ENCODE results near the gene IFT81.

Gene IFT81

DNA sequence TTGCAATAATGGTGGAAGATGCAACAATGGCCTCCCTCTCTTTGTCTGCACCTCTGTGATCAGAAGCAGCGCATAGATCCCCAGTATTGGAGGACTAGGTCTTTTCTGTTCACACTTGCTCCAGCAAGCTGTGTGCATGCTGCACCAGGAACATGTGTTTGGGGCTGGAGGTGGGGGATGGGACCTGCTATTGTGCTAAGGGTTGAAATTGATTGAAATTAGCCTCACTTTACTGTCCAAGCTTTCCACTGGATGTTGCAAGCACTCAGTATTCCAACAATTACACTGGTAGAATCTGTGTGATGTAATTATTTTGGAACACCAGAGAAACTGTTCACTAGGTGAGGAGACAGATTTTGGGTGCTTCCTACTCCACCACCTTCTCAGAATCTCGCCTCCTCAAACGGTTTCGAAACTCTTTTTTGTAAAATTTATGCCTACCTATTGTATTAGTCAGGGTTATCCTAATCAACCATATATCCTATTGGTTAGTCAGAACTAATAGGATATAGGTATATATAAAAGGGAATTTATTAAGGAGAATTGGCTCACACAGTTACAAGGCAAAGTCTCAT, 35.6 kb downstream of the IFT81 start:
- no peak for DNase-seq (ENCODE audit: low read depth)

DNA sequence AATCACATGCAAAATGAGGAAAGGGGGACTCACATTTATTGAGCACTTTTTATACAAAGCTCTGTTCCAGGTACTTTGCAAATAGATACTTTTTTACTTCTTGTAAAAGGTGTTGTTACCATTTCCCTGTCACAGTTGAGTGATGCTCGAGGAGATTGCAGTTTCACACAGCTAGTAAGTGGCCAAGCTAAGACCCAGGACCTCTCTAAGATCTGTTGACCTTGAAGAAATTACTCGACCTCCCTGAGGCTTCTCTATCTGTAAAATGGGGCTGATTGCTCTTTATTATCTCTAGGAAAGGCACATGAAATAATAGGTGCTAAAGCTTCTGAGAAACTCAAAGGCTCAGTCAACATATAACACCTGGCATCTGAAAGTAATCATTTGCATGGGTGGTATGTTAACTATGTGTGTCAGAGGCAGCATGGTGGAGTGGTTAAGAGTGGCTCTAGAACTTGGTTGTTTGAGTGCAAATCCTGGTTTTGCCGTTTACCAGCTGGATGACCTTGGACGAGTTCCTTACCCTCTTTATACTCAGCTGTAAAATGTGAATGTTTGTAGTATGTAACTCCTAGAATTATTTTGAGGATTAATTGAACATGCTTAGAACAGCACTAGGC, 41.5 kb downstream of the IFT81 start:
- no peak for DNase-seq (ENCODE audit: low read depth)

DNA sequence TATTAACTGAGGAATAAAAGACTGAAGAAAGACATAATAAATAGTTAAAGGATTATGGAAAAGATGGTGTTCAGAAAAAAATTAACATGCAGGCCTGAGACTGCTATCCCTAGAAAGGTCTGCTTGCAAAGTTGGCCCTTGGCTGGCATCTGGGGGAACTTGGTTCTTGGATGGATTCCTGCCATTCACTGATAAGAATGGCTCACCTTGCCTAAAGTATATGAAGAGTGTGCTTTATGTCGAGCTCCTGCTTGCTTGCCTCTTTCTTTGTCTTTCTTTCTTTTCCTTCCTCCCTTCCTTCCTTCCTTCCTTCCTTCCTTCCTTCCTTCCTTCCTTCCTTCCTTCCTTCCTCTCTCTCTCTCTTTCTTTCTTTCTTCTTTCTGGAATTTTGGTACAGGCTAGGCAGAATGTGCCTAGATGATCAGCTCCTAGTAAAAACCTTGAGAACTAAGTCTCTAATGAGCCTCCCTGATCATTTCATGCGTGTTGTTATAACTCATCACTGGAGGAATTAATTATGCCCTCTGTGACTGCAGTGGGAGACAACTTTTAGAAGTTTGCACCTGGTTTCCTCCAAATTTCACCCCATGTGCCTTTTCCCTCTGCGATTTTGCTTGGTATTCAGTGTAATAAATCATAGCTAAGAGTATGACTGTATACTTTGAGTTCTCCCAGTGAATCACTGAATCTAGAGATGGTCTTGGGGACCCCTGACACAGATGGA, 44.7 kb downstream of the IFT81 start:
- DNase-seq (ENCODE audit: low read depth): no peak

DNA sequence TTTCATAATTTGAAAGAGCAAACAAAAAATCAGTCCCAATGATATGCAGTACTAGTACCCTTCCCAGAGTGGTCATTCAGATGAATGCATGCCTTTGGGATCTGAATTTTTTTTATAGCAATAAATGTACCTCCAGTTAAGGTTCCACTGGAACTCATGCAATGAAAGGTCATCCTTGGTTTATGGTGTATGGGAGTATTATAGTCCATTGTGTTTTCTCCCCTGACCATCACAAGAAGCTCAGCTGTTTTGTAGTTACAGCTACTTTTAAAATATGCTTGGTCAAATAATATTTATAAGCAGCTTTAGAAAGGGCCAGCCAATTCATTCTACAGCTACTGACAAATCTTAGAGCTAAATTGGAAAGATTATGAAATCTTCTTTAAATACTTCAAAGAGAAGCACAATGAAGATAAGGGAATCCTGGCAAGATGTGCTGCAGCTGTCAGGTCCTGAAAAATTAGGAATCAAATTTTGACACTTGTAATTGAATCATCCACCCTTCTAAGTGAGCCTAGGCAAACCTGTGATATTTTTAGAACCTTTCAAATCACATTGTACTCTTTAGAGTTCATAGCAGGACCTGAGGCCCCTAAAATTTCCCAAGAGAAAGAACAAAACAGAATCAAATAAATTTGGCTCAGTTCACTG, 46.5 kb downstream of the IFT81 start:
- DNase-seq (ENCODE audit: low read depth): no peak

DNA sequence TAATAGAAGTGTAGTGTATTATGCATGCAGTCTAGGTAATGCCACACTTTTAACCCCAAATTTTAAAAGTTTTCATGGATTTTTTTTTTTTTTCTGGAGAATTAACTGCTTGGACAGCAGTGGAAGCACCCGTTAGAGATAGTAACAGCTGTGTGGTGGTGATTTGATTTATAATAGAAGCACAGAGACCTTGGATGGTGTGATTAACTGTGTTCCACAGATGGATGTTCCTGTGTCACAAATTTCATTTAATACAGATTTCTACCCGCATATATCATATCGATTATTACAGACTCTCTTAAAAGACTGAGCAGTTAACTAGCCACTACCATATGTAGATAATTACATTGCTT, 47.0 kb downstream of the IFT81 start:
- no peak for DNase-seq (ENCODE audit: low read depth)

DNA sequence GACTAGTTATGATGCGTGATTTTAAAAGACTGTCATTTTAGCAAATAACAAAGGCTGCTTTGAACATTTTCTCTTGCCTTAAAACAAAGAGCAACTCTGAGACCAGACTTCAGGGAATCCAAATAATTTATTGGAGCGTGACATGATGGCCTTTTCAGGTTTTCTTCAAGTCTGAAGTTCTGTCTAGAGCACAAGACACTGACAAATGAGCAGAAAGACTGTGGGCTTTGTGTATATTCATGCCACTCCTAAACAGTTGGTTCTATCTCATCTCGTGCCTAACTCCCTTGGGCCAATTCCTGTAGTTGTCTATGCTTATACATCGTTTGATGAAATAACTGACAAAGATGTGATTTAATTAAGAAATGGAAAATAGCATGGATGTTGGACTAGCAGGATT, 47.5 kb downstream of the IFT81 start:
- DNase-seq (ENCODE audit: low read depth): no peak

DNA sequence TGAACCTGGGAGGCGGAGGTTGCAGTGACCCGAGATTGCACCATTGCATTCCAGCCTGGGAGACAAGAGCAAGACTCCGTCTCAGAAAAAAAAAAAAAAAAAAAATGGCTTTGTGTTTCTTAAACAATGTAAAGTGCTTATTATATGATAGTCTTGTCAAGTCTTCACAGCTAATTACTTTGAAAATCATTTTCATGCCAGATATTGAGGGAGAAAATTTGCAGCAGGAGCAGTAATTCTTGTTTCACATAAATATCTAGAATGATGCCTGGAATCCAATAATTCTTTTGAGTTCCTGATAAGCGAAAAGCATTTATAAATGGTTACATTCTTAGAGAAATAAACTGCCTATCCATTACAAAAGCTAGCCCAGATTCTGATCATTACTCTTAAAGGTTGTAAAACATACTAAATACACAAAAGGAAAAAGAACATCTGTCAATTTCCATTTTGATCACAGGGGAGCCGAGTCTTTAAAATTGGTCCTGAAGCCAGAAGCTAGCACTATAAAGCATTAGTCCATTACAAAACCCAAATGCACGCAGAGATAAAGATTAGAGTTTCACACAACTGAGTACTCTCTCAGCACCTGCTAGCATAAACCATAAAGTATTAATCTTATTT, 50.3 kb downstream of the IFT81 start:
- DNase-seq (ENCODE audit: low read depth): no peak

DNA sequence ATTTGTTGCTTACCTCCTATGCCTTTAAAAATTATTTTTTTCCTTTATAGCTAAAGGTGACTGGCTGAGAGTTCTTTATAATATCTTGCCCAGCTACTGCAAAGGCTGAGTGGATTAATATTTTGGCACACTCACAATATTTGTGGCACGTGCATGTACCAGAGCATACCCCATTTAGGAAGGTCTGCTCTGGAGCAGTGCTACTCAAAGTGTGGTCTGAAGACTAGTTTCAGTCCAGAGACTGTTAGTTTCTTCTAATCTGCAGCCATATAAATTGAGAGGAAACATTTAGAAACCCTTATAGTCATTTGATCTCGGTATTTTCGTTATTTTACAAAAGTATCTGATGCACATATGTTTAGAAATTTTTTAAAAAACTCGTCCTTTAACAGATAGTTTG, 51.0 kb downstream of the IFT81 start:
- DNase-seq (ENCODE audit: low read depth): no peak

DNA sequence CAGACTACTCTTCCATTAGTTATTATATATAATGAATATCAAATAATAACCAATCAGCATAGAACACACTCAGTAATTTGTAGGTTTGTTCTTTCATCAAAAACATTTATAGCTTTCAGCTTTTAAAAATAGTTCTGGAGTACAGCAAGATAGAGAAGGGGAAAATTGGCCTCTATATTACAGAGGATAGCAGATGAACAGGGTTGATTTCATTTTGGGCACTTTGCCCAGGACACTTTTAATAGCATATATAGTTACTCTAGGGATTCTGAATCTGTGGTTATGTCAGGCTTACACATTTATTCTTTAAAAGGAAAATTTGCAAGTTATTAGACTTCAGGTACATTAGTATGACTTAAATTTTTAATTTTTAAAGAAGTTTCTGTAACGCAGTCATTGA, 52.6 kb downstream of the IFT81 start:
- DNase-seq (ENCODE audit: low read depth): no peak

DNA sequence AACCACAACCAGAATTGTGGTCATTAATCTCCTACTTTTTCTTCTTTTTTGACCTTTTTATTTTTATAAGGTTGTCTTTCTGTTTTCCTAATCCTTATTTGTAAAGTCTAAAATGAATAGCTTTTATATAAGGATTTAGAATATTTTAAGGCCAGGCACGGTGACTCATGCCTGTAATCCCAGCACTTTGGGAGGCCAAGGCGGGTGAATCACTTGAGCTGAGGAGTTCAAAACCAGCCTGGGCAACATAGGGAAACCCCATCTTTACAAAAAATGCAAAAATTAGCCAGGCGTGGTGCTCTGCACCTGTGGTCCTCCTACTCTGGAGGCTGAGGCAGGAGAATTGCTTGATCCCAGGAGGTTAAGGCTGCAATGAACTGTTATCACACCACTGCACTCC, 55.1 kb downstream of the IFT81 start:
- no peak for DNase-seq (ENCODE audit: low read depth)

DNA sequence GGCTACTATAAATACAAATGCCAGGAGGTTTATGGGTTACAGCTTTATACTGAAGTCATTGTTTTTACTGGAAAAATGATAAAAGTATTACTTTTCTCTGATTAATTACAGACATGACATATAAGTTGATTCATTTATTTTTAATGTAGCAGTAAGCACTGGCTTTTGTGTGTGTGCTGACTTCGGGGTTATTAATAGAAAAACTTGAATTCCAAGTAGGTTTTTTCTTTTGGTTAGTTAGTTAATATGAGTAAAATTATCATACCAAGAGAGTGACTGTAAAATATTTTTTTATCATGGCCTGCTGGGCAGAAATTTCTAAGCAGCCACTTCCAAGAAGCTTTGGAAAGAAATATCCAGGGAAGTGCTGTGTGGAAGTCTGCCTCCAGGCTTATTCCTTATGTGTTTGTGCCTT, 56.4 kb downstream of the IFT81 start:
- DNase-seq (ENCODE audit: low read depth): peak; percentile 82

DNA sequence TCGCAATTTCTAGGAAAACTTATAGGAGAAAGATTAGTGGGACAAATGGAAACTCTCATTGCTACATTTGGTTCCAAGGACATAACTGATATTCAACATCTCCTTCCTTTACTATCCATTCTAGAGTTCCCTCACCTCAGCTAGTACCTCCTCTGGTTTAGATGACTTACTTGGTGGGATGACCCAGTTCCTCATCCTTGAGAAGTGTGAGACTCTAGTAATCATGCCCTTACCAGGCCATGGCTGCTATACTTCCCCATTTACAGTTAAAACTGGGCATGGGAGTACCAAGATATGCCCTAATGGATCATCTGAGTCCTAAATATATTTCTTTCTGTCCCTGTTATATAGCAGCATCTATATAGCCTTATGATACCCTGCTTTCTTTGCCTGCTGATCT, 58.1 kb downstream of the IFT81 start:
- DNase-seq (ENCODE audit: low read depth): no peak

DNA sequence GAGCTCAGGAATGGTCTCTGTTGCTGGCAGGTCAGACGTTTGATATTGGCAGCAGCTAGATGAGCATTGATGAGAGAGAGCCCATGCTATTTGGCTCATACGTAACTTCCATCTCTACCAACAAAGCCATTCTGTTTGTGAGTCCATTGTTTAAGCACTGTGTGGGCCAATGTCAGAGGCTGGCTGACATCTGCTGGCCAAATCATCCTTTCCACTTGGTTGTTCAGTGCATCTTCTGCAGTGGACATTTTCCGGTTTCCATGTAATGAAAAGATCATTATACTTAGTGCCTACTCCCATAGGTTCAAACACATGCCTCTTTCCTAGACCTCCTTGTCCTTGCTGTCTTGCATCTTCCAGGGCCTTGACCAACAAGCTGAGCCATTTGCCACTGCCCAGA, 59.2 kb downstream of the IFT81 start:
- DNase-seq (ENCODE audit: low read depth): no peak

DNA sequence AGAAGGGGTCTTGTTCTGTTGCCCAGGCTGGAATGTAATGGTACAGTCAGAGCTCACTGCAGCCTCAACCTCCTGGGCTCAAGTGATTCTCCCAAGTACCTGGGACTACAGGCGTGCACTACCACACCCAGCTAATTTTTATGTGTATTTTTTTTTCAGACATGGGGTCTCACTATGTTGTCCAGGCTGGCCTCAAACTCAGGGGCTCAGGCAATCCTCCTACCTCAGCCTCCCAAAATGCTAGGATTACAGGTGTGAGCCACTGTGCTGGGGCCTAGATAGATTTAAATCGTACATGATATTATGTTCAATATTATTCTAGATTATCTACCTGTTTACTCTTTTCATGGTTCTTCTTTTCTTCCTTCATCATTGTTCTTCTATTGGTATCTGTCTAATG, 61.5 kb downstream of the IFT81 start:
- DNase-seq (ENCODE audit: low read depth): no peak

DNA sequence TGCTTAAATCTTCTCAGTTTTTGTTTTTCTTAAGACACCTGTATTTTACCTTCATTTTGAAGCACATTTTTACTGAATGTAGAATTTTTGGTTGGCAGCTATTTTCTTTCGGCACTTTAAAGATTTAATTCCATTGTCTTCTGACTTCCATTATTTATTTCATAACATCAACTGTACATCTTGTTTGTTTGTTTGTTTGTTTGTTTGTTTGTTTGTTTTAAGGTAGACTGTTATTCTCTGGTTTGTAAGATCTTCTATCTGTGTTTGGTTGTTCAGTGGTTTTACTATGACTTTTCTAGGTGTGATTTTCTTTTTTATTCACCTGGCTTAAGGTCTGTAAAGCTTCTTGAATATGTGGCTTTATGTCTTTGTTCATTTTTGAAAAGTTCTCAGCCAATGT, 61.9 kb downstream of the IFT81 start:
- DNase-seq (ENCODE audit: low read depth): no peak

DNA sequence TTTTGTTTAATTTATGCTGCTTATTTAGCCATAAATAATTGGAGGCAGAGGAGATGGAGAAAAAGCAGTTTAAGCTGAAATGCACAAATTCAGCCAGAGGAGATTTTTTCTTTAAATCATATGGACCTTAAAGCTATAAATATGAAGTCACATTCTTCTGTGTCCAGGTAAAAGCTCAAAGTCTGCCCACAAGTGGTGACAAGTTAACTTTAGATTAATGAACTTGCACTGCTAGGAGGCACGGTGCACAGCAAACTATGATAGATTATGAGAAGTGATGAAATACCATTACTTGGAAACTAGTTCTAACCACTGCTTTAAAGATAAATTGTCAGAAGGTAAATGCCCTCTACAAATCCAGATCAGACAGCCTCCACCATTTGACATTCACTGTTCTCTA, 69.0 kb downstream of the IFT81 start:
- no peak for DNase-seq (ENCODE audit: low read depth)

DNA sequence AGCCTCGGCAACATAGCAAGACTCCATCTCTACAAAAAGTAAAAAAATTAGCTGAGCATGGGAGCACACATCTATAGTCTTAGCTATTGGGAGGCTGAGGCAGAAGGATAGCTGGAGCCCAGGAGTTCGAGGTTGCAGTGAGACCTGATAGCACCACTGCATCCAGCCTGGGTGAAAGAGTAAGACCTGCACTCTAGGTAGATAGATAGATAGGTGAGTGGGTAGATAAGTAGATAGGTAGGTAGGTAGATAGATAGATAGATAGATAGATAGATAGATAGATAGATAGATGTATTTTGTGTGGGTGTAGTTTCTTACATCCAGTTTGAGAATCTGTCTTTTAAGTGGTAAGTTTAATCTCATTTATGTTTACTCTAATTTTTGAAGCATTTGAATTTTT, 72.8 kb downstream of the IFT81 start:
- no peak for DNase-seq (ENCODE audit: low read depth)

DNA sequence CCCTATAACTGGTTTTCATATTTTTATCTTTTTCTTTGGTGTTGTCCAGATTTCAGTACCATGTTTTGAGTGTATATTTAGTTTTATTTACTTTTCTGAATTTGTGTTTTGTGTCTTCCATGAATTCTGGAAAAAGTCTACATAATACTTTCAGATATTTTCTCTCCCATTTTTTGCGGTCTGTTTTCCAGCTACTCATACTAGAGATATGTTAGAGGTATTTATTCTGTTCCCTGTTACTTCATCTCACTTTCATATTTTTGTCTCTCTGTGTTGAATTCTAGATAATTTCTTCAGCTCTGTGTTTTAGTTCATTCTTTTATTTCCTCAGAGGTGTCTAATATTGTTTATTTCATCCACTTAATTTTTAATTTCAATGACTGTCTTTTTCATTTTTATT, 74.2 kb downstream of the IFT81 start:
- no peak for DNase-seq (ENCODE audit: low read depth)

DNA sequence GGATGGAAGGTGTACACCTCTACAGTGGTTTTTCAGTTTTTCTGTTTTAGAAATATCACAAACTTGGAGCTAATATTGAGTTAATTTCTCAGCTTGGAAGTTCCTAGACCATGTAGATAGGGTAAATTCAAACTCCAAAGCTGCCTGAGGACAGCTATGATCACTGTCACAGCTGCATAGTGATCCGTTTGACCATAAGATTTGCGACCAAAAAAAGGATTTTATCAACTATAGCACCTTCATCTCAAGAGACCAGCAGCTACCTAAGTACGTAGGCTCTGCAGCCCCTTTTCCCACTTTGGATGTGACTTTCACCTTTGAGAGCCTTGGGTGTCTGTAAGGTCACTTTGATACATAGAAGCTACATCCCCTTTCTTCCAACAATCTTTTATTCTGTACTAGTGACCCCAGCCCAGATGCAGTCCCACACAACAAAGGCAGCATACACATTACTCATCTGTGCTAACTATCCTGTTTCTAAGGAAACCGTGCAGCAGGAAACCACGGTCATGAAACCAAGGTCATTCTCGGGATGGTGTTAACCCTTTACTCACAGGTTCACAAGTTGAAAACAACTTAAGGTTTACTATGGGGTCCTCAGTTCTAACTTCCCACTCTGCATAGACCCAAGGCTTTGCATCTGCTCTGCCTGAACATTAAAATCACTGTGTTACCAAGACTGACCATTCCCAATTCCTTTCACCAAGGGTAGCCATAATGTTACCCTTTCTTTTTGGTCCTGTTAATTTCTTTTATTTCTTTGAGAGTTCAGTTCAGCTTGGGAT, 75.4 kb downstream of the IFT81 start:
- DNase-seq (ENCODE audit: low read depth): no peak

DNA sequence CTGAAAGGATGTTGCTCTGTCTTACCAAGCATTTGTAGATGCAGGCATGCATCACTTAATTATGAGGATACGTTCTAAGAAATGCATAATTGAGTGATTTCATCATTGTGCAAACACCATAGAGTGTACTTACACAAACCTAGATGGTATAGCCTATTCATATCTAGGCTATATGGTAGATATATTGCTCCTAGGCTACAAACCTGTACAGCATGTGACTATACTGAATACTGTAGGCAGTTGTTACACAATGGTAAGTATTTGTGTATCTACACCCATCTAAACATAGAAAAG, 75.9 kb downstream of the IFT81 start:
- no peak for DNase-seq (ENCODE audit: low read depth)

DNA sequence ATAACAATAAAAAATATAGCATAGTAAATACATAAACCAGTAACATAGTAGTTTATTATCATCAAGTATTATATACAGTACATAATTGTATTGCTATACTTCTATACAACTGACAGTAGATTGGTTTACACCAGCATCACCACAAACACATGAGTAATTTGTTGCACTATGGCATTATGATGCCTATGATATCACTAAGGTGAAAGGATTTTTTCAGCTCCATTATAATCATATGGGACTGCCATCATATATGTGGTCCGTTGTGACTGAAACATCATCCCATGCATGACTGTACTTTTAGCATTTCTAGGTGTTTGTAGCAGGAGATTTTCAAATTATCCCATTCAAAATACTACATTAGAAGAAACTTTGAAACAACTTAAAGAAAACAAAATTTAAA, 77.8 kb downstream of the IFT81 start:
- no peak for DNase-seq (ENCODE audit: low read depth)

DNA sequence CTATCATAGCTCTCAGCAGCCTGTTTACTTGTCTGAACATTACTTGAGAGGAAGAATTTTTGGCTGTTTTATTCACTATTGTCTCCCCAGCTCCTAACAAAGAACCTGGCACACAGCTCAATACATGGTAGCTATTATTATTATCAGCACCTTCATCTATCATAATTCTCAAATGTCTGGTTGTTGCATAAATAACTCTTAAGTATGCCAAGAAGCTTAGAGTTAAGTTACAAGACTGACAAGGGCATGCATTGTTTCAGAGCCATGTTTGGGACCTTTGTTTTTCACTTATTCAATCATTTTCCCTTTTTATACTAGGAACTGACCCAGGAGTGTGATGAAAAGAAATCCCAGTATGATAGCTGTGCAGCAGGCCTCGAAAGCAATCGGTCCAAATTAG, 79.4 kb downstream of the IFT81 start:
- no peak for DNase-seq (ENCODE audit: low read depth)

All from GM04503 (cell line).